NB4 (cell line): Measurements from ENCODE around the gene HDAC6.

ENCODE experiments used
- DNase-seq: peaks from one replicate; pipeline ENCODE4 v3.0.0; 2010; ENCODE audit warnings: low read depth
- H3K4me3 ChIP-seq: one replicate; pipeline ENCODE4 v1.5.1; 2011; ENCODE audit warnings: mild to moderate bottlenecking, low read depth, low read length, moderate library complexity
- MYC ChIP-seq: IDR thresholded peaks from 2 replicates; pipeline ENCODE4 v1.6.1; 2011; ENCODE audit warnings: low read depth, low read length
- POLR2A ChIP-seq: IDR thresholded peaks from 2 replicates; pipeline ENCODE4 v1.6.1; 2011; ENCODE audit warnings: mild to moderate bottlenecking; ENCODE audit not compliant: insufficient read length; ENCODE audit errors: extremely low read depth
- TF ChIP-seq, protein P1 (sequence below): IDR thresholded peaks from 2 replicates; pipeline ENCODE4 v1.6.1; 2011; ENCODE audit warnings: low read depth, low read length
- TF ChIP-seq, protein P2 (sequence below): IDR thresholded peaks from one replicate; pipeline ENCODE4 v1.5.1; 2012; ENCODE audit warnings: low read depth, low read length

Gene HDAC6

DNA sequence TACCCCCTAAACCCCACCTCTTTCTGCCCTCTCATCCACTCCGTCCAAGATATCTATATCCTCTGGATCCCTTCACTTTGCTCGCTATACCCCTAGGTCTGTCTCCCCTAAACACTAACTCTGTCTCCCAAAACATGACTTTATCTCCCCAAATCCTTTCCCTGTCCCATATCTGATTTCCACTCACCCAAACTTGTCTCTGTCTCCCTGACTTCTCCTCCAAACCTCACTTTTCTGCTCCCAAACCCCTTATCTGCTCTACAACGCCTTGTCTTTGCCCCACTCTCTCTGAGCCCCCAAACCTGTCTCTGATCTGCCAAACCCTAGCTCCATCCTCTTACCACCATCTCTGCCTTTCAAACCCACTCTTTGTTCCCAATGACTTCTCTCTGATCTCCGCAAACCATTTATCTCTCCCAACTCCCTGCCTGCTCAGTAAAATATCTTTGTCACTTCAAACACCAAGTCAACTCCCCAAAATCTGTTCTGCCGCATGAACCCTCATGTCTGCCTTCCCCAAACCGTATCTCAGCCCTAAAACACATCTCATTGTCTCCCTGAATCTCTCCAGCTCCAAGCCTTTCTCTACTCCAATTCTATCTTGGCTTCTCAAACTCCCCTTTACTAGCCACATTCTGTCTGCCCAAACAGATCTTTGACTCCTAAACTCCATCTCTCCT is 14.9 kb upstream of the HDAC6 start:
- TF ChIP-seq, protein P1, sequence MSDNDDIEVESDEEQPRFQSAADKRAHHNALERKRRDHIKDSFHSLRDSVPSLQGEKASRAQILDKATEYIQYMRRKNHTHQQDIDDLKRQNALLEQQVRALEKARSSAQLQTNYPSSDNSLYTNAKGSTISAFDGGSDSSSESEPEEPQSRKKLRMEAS, result no peak
- no peak for DNase-seq
- no peak overlapping the region for H3K4me3 ChIP-seq

DNA sequence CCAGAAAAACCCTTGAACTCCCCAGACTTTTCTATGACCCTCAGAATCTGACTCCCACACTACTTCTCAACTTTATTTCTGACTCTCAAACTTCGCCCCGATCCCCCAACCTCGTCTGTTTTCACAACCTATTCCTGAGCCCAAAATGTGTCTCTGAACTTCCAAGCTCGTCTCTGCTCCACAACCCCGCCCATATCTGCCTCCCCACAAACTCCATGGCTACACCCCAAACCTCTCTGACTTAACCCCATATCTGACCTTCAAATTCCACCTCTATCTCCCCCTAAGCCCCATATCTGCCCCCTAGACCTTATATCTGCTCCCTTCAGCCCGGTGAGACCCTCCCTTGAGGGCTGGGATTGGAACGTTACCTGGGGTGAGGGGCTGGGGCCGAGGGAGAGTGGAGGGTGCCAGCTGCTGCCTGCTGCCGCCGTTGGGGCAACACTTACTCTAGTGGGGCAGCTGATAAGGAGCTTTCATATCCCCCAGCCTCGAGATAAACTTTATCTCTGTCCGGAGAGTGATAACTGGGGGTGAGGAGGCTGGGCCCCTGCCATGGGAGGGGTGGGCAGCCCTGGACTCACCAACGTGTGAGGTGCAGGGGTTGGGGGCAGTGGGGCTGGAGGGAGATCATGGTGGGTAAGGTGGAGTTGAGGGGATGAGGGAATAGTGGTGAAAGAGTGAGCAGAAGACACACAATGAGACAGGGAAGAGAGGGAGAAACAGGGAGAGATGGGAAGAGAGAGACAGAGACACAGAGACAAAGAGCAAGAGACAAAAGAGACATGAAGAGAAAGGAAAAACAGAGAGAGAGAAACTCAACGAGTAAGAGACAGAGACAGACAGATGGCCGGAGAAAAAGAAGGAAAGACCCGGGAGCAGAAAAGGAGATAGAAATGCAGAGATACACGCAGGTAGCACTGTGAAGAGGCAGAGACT is 14.1 kb upstream of the HDAC6 start:
- DNase-seq, result no peak
- no peak overlapping the region for H3K4me3 ChIP-seq
- TF ChIP-seq, protein P1, result no peak
- TF ChIP-seq MYC (no peak), POLR2A (no peak)
- TF ChIP-seq, protein P2, sequence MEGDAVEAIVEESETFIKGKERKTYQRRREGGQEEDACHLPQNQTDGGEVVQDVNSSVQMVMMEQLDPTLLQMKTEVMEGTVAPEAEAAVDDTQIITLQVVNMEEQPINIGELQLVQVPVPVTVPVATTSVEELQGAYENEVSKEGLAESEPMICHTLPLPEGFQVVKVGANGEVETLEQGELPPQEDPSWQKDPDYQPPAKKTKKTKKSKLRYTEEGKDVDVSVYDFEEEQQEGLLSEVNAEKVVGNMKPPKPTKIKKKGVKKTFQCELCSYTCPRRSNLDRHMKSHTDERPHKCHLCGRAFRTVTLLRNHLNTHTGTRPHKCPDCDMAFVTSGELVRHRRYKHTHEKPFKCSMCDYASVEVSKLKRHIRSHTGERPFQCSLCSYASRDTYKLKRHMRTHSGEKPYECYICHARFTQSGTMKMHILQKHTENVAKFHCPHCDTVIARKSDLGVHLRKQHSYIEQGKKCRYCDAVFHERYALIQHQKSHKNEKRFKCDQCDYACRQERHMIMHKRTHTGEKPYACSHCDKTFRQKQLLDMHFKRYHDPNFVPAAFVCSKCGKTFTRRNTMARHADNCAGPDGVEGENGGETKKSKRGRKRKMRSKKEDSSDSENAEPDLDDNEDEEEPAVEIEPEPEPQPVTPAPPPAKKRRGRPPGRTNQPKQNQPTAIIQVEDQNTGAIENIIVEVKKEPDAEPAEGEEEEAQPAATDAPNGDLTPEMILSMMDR, result no peak

DNA sequence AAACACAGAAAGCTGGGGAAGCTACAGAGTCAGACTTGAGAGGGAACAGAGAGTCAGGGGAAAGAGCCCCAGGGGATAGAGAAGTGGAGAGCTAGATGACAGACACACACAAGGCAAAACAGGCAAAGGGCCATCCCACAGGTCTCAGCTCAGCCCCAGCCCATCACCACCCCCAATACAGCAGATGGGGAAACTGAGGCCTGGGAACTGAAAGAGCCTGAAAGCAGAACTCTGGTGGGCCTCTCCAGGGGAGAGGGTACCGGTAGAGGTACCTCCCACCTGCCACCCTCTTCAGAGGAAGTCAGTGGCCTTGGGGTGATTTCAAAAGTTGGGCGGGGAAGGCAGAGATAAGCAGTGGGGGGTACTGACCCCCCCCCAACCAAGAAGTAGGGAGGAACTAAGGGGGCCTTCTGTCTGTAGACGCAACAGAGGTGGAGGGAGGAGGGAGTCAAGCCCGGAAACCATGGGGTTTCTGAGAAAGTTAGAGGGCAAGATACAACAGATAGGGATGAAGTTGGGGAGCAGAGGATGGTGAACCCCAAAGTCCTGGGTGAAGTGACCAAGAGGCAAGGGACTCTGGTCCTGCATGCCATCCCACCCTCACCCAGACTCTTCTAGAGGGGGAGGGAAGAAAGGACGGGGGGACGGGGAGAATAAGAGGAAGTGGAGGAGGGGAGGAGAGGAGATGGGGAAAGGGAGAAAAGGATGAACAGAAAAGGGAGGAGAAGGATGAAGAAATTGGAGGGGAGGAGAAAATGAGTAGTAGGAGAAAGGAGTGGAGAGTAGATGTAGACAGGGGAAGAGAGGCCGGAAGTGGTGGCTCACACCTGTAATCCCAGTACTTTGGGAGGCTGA is 12.3 kb upstream of the HDAC6 start:
- peak; percentile 70 for DNase-seq
- TF ChIP-seq POLR2A, result no peak
- TF ChIP-seq, protein P2, result no peak
- TF ChIP-seq, protein P1, result no peak
- no peak for TF ChIP-seq MYC
- H3K4me3 ChIP-seq, result no peak overlapping the region

DNA sequence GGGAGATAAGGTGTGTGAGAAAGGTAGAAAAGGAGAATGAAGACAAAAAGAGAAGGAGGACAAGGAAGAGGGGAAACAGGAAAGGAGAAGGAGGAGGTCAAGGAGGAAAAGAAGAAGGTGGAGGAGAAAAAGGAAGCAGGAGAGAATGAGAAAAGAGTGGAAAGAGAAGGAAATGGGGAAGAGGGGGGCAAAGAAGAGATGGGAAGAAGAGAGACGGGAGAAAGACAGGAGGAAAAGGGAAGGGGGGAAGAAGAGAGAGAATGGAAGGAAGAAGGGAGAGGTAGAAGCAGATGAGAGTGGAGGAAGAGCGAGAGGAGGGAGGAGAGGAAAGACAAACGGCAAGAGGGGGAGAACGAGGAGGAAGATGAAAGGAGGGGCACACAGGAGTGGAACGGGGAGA is 11.4 kb upstream of the HDAC6 start:
- no peak overlapping the region for H3K4me3 ChIP-seq
- no peak for DNase-seq
- TF ChIP-seq, protein P1, result no peak
- TF ChIP-seq, protein P2, result no peak
- no peak for TF ChIP-seq MYC
- no peak for TF ChIP-seq POLR2A

DNA sequence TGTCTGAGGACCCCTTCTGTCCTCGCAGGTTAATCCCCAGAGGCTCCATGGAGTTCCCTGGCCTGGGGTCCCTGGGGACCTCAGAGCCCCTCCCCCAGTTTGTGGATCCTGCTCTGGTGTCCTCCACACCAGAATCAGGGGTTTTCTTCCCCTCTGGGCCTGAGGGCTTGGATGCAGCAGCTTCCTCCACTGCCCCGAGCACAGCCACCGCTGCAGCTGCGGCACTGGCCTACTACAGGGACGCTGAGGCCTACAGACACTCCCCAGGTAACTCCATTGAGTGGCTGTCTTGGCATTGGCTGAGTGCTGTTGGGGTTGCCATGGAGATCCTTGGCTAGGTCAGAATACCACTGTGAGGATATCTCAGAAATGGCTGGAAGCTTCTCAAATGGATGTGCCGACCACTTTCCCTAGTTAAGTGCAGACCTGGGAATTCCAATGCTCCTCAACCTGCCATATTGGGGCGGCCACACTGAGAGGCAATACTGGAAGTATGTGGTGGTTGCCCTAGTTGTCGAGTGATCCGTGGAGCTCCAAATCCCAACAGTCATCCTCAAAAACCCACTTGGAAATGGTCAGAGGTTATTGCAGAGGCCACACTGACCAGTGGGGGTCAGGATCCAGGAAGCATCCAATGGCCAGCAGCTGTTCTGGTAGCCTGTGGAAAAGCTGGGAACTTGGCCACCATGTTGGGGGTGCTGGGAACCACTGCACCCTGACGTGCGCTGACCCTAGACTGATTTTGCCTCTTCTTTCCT is 10.6 kb upstream of the HDAC6 start:
- H3K4me3 ChIP-seq, result no peak overlapping the region
- no peak for DNase-seq
- no peak for TF ChIP-seq POLR2A
- TF ChIP-seq, protein P2, result no peak
